Peyer's patch (tissue), 4 donors: ENCODE data around the gene CYSRT1.

Source experiments
- POLR2A ChIP-seq, 2 donors: fragments of 450-650 bp; IDR thresholded peaks; one replicate each; pipeline ENCODE4 v1.5.1; 2017; ENCODE audit warnings: antibody characterized with exemption in 2 of 2, mild to moderate bottlenecking in 2 of 2, moderate library complexity in 2 of 2
- TF ChIP-seq, protein P1 (sequence below), 6 experiments: fragments of 450-650 bp in 4 of 6; fragments of 200-600 bp in 2 of 6; sonication (generic) in 1 of 6; IDR thresholded peaks; one replicate each; pipeline ENCODE4 v1.5.1; 2017 to 2019; ENCODE audit warnings: antibody characterized with exemption in 6 of 6, mild to moderate bottlenecking in 3 of 6, moderate library complexity in 1 of 6

DNA sequence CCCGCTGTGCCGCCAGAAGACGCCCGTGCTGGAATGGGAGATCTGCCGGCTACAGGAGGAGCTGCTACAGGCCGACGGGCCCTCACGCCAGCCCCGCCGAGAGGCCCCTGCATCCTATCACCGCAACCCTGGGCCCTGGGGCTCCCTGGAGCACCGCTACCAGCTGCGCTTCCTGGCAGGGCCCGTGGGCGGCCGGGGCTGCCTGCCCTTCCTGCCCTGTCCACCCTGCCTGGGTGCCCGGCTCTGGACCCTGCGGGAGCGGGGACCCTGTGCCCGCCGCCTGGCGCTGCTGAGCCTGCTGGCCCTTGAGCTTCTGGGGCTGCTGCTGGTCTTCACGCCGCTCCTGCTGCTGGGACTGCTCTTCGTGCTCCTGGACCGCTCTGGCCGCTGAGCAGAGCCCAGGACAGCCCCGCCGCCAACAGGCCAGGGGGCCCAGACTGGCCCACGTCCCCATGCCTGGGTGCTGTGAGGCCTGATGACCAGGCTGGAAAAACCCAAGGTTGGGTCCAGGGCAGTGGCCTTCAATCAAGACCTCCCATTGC, 6.7 kb upstream of the CYSRT1 start:
- TF ChIP-seq, protein P1, sequence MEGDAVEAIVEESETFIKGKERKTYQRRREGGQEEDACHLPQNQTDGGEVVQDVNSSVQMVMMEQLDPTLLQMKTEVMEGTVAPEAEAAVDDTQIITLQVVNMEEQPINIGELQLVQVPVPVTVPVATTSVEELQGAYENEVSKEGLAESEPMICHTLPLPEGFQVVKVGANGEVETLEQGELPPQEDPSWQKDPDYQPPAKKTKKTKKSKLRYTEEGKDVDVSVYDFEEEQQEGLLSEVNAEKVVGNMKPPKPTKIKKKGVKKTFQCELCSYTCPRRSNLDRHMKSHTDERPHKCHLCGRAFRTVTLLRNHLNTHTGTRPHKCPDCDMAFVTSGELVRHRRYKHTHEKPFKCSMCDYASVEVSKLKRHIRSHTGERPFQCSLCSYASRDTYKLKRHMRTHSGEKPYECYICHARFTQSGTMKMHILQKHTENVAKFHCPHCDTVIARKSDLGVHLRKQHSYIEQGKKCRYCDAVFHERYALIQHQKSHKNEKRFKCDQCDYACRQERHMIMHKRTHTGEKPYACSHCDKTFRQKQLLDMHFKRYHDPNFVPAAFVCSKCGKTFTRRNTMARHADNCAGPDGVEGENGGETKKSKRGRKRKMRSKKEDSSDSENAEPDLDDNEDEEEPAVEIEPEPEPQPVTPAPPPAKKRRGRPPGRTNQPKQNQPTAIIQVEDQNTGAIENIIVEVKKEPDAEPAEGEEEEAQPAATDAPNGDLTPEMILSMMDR (IDR thresholded peaks at IDR 0.05), result no peak
- TF ChIP-seq POLR2A (IDR thresholded peaks at IDR 0.05), result no peak
